Astrocyte (in vitro differentiated cells and primary cell): ENCODE results near the gene NCAM2. TPM values are rescaled to one million over a fixed set of nuclear protein-coding genes. Genes with fewer than 3 reads are reported as not detected.

Source experiments
- DNase-seq: peaks from one replicate; pipeline ENCODE4 v3.0.0-alpha.2; 2010; ENCODE audit warnings: low read depth
- FAIRE-seq: peaks from 2 replicates; lab custom pipeline; 2011; peaks lifted over from hg19 to GRCh38; lab: Jason Lieb, UNC
- H2AFZ ChIP-seq: 2 replicates; pipeline ENCODE4 v1.6.0; 2012; ENCODE audit warnings: low read depth, low read length, inconsistent platforms
- H3K27ac ChIP-seq: 2 replicates; pipeline ENCODE4 v1.5.1; 2011; ENCODE audit warnings: low read depth, low read length, inconsistent platforms
- H3K27me3 ChIP-seq: 2 replicates; pipeline ENCODE4 v1.6.0; 2011; ENCODE audit warnings: low read length, inconsistent platforms; ENCODE audit not compliant: insufficient read depth
- H3K36me3 ChIP-seq: 2 replicates; pipeline ENCODE4 v1.5.1; 2011; ENCODE audit warnings: low read length, inconsistent platforms; ENCODE audit not compliant: insufficient read depth
- H3K4me1 ChIP-seq: 2 replicates; pipeline ENCODE4 v1.5.1; 2011; ENCODE audit warnings: low read length, inconsistent platforms; ENCODE audit not compliant: insufficient read depth
- H3K4me2 ChIP-seq: 2 replicates; pipeline ENCODE4 v1.6.0; 2012; ENCODE audit warnings: low read length, inconsistent platforms
- H3K4me3 ChIP-seq: 2 replicates; pipeline ENCODE4 v1.5.1; 2011; ENCODE audit warnings: low read depth, mild to moderate bottlenecking, low read length, inconsistent platforms; ENCODE audit not compliant: insufficient read depth
- H3K79me2 ChIP-seq: 2 replicates; pipeline ENCODE4 v1.6.0; 2012; ENCODE audit warnings: mild to moderate bottlenecking, low read length, inconsistent platforms; ENCODE audit not compliant: insufficient read depth
- H3K9ac ChIP-seq: 2 replicates; pipeline ENCODE4 v1.6.0; 2012; ENCODE audit warnings: mild to moderate bottlenecking, low read length, inconsistent platforms
- H3K9me3 ChIP-seq: 2 replicates; pipeline ENCODE4 v1.5.1; 2012; ENCODE audit warnings: low read depth, mild to moderate bottlenecking, low read length, inconsistent platforms; ENCODE audit not compliant: insufficient read depth
- H4K20me1 ChIP-seq: 2 replicates; pipeline ENCODE4 v1.6.0; 2012; ENCODE audit warnings: low read length, inconsistent platforms; ENCODE audit not compliant: insufficient read depth
- H3K27ac Mint-ChIP-seq: one replicate; pipeline ENCODE4 v1.8.0; 2021; ENCODE audit warnings: mild to moderate bottlenecking, mixed read lengths; ENCODE audit not compliant: unreplicated experiment
- H3K27me3 Mint-ChIP-seq: one replicate; pipeline ENCODE4 v1.8.0; 2021; ENCODE audit warnings: low read depth, mixed read lengths; ENCODE audit not compliant: unreplicated experiment
- H3K36me3 Mint-ChIP-seq: one replicate; pipeline ENCODE4 v1.8.0; 2021; ENCODE audit warnings: low read depth, mixed read lengths; ENCODE audit not compliant: unreplicated experiment
- H3K4me1 Mint-ChIP-seq: one replicate; pipeline ENCODE4 v1.8.0; 2021; ENCODE audit warnings: low read depth, mixed read lengths; ENCODE audit not compliant: unreplicated experiment
- H3K4me3 Mint-ChIP-seq: one replicate; pipeline ENCODE4 v1.8.0; 2021; ENCODE audit warnings: mild to moderate bottlenecking, moderate library complexity, mixed read lengths; ENCODE audit not compliant: unreplicated experiment
- H3K9me3 Mint-ChIP-seq: one replicate; pipeline ENCODE4 v1.8.0; 2021; ENCODE audit warnings: mild to moderate bottlenecking, mixed read lengths; ENCODE audit not compliant: unreplicated experiment
- CTCF ChIP-seq: IDR thresholded peaks from 2 replicates; pipeline ENCODE4 v1.5.1; 2011; ENCODE audit warnings: low read depth, mild to moderate bottlenecking, inconsistent platforms, low read length, moderate library complexity; ENCODE audit not compliant: insufficient read depth
- EZH2 ChIP-seq: IDR thresholded peaks from 2 replicates; pipeline ENCODE4 v1.6.1; 2012; ENCODE audit warnings: mild to moderate bottlenecking, low read length, inconsistent platforms; ENCODE audit not compliant: insufficient read depth
- total RNA-seq: library from RNA; stranded (reverse); gene quantifications from 2 replicates; pipeline ENCODE4 v1.2.1, GENCODE V29; 2021

The NCAM2 gene
- total RNA-seq, 1 donor from 2014 or later: 6.8 TPM

- no peak for TF ChIP-seq CTCF
- no peak for TF ChIP-seq EZH2
- FAIRE-seq: no peak
- no peaks in the 10 kb centered on the region for H3K79me2 ChIP-seq
- Mint-ChIP-seq H3K36me3 (no peaks in the 10 kb centered on the region), H3K27ac (no peak overlapping the region), H3K4me1 (no peaks in the 10 kb centered on the region), H3K4me3 (no peak overlapping the region), H3K9me3 (no peaks in the 10 kb centered on the region), H3K27me3 (no peaks in the 10 kb centered on the region)
- no peaks in the 10 kb centered on the region for H3K9me3 ChIP-seq
- H4K20me1 ChIP-seq: no peaks in the 10 kb centered on the region
- H3K4me3 ChIP-seq: no peak overlapping the region
- no peaks in the 10 kb centered on the region for H3K4me1 ChIP-seq
- H3K4me2 ChIP-seq: no peak overlapping the region
- no peak overlapping the region for H2AFZ ChIP-seq
- peak; percentile 48 for DNase-seq
- no peaks in the 10 kb centered on the region for H3K27me3 ChIP-seq
- H3K27ac ChIP-seq: no peak overlapping the region
- H3K36me3 ChIP-seq: no peaks in the 10 kb centered on the region
- no peak overlapping the region for H3K9ac ChIP-seq
Measured at GRCh38 chr21:21415741-21416140, 417.5 kb downstream of the NCAM2 start.

GRCh38 chr21:21434944-21435343 lies 436.7 kb downstream of the NCAM2 start:
- no peak overlapping the region for H2AFZ ChIP-seq
- H3K9ac ChIP-seq: no peak overlapping the region
- no peaks in the 10 kb centered on the region for H3K79me2 ChIP-seq
- H3K27me3 Mint-ChIP-seq: no peaks in the 10 kb centered on the region
- H3K4me3 ChIP-seq: no peak overlapping the region
- H4K20me1 ChIP-seq: no peaks in the 10 kb centered on the region
- TF ChIP-seq EZH2: no peak
- no peak for TF ChIP-seq CTCF
- H3K4me3 Mint-ChIP-seq: no peak overlapping the region
- H3K4me2 ChIP-seq: no peak overlapping the region
- no peaks in the 10 kb centered on the region for H3K36me3 Mint-ChIP-seq
- FAIRE-seq (no peak), DNase-seq (no peak)
- no peak overlapping the region for H3K27ac Mint-ChIP-seq
- no peaks in the 10 kb centered on the region for H3K27me3 ChIP-seq
- peaks cover 12% of the 10 kb centered on the region for H3K4me1 Mint-ChIP-seq
- no peaks in the 10 kb centered on the region for H3K4me1 ChIP-seq
- H3K9me3 Mint-ChIP-seq: no peaks in the 10 kb centered on the region
- H3K27ac ChIP-seq: no peak overlapping the region
- no peaks in the 10 kb centered on the region for H3K9me3 ChIP-seq
- no peaks in the 10 kb centered on the region for H3K36me3 ChIP-seq

- peaks cover 12% of the 10 kb centered on the region for H3K4me1 Mint-ChIP-seq
- Histone ChIP-seq H4K20me1 (no peaks in the 10 kb centered on the region), H3K36me3 (no peaks in the 10 kb centered on the region), H3K4me2 (peak overlapping the region; percentile 59), H3K4me1 (no peaks in the 10 kb centered on the region), H3K27ac (peak overlapping the region; percentile 4), H3K9ac (no peak overlapping the region), H2AFZ (no peak overlapping the region), H3K27me3 (no peaks in the 10 kb centered on the region), H3K9me3 (no peaks in the 10 kb centered on the region), H3K79me2 (no peaks in the 10 kb centered on the region), H3K4me3 (peak overlapping the region; percentile 13)
- H3K27ac Mint-ChIP-seq: no peak overlapping the region
- H3K36me3 Mint-ChIP-seq: no peaks in the 10 kb centered on the region
- no peak overlapping the region for H3K4me3 Mint-ChIP-seq
- H3K27me3 Mint-ChIP-seq: no peaks in the 10 kb centered on the region
- no peaks in the 10 kb centered on the region for H3K9me3 Mint-ChIP-seq
- FAIRE-seq: no peak
- peak; percentile 61 for DNase-seq
- TF ChIP-seq EZH2: no peak
- no peak for TF ChIP-seq CTCF
Measured at GRCh38 chr21:21436012-21436534, 437.9 kb downstream of the NCAM2 start.
